Measurements from ENCODE around the gene SLAMF1. TPM values are rescaled to one million over a fixed set of nuclear protein-coding genes. Genes with fewer than 3 reads are reported as not detected.

Gene SLAMF1
- total and polyA plus RNA-seq, 2 donors (not counting 1 experiment from before 2014, with no cell fraction given): 20.7 to 42.3 TPM

DNA sequence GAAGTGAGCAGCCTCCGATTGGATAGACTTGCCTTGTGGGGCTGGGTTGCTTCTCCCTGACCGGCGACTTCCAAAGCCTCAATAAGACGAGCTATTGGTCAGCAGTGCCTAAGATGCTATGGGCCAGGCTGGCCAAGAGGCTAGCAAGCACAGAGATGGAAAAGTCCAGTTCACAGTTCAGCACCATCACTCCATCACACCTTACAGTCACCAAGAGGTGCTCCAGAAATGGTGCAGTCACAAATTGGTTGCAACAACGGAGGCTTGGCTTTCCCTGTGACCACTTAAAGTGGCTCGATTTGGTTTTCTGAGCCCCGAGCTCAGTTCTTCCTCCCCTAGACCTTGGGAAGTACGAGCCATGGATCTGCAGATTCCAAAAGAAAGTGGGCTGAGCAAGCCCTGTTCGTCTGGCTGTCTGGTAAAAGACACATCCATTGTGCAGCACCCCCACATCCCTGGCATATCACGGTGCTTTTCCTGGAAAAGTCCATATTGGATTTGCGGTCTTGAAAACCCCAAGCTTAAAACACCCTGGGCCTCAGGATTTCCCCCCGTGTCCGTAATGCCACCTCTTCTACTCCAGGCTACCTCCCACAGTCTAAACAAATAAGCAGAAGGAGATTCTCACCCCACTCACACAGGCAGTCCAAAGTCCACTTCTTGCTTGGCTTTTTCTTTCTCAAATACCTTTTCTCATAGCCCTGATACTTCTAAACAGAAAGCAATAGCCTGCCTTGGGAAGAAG lies 1.3 kb downstream of the SLAMF1 start:
- Mint-ChIP-seq H3K4me3 (peak overlapping the region; percentile 93), H3K27me3 (no peaks in the 10 kb centered on the region), H3K27ac (peak overlapping the region; percentile 91), H3K9me3 (ENCODE audit: insufficient read depth) (peaks cover 4% of the 10 kb centered on the region), H3K4me1 (peaks cover 88% of the 10 kb centered on the region)
- H4K20me1 ChIP-seq (ENCODE audit: control insufficient read depth, insufficient read depth, low read length, poor library complexity, severe bottlenecking): no peaks in the 10 kb centered on the region
- H3K9me3 ChIP-seq (ENCODE audit: control extremely low read depth in 1 of 3, control insufficient read depth in 2 of 3, insufficient read depth in 1 of 3, low read length in 2 of 3): no peaks in the 10 kb centered on the region
- peak overlapping the region; percentile 56 to 86 (median 78) for H3K4me3 ChIP-seq (ENCODE audit: control extremely low read depth in 1 of 5, extremely low read depth in 1 of 5, insufficient read depth in 1 of 5, low read depth in 2 of 5, low read length in 4 of 5)
- TF ChIP-seq, protein P1, sequence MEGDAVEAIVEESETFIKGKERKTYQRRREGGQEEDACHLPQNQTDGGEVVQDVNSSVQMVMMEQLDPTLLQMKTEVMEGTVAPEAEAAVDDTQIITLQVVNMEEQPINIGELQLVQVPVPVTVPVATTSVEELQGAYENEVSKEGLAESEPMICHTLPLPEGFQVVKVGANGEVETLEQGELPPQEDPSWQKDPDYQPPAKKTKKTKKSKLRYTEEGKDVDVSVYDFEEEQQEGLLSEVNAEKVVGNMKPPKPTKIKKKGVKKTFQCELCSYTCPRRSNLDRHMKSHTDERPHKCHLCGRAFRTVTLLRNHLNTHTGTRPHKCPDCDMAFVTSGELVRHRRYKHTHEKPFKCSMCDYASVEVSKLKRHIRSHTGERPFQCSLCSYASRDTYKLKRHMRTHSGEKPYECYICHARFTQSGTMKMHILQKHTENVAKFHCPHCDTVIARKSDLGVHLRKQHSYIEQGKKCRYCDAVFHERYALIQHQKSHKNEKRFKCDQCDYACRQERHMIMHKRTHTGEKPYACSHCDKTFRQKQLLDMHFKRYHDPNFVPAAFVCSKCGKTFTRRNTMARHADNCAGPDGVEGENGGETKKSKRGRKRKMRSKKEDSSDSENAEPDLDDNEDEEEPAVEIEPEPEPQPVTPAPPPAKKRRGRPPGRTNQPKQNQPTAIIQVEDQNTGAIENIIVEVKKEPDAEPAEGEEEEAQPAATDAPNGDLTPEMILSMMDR (IDR thresholded peaks at IDR 0.05): no peak
- H3K4me2 ChIP-seq (replicated peaks; ENCODE audit: low read depth, low read length, poor library complexity, severe bottlenecking): peak overlapping the region; percentile 79
- peak overlapping the region; percentile 76 for H3K9ac ChIP-seq (ENCODE audit: low read length)
- H3K4me1 ChIP-seq (ENCODE audit: control insufficient read depth in 2 of 2, insufficient read depth in 2 of 2, low read length in 2 of 2): peaks cover 71 to 85% of the 10 kb centered on the region in 2 donors
- WGBS (ENCODE audit: insufficient coverage): 70% methylated on average over 13 of the region's 13 CpGs
- H3K27me3 ChIP-seq (replicated peaks in 1 of 4; ENCODE audit: control extremely low read depth in 1 of 4, control insufficient read depth in 3 of 4, insufficient read depth in 4 of 4, low read length in 3 of 4): no peaks in the 10 kb centered on the region
- peak overlapping the region; percentile 73 to 93 for H3K27ac ChIP-seq (ENCODE audit: low read length in 2 of 2)
- intact Hi-C loops (cut with micrococcal nuclease): loop anchor here (2.0 kb wide), 2 partner anchors 29 to 65 kb away; partner anchors contain the start of gene CD48
- no peak for DNase-seq
- peak overlapping the region; percentile 59 for H2AFZ ChIP-seq (ENCODE audit: insufficient read depth, low read depth, low read length, poor library complexity, severe bottlenecking)
- POLR2A ChIA-PET: interaction anchor here (0.5 kb wide), 1 partner anchor 110 kb away, joined by 3 read pairs; no protein-coding TSS in a partner anchor
- H3K36me3 ChIP-seq (replicated peaks in 1 of 2; ENCODE audit: control extremely low read depth in 1 of 2, control insufficient read depth in 1 of 2, extremely low read depth in 1 of 2, insufficient read depth in 2 of 2, low read length in 1 of 2): peaks cover 0 to 11% of the 10 kb centered on the region in 2 experiments
- peaks cover 99% of the 10 kb centered on the region for H3K79me2 ChIP-seq (ENCODE audit: control insufficient read depth, insufficient read depth, low read length)
- ATAC-seq (ENCODE audit: low read depth): no peak
- CTCF ChIA-PET: interaction anchor here (1.0 to 3.3 kb wide), 8 partner anchors 13 to 216 kb away, joined by 3 to 35 read pairs (median 4); no protein-coding TSS in a partner anchor

DNA sequence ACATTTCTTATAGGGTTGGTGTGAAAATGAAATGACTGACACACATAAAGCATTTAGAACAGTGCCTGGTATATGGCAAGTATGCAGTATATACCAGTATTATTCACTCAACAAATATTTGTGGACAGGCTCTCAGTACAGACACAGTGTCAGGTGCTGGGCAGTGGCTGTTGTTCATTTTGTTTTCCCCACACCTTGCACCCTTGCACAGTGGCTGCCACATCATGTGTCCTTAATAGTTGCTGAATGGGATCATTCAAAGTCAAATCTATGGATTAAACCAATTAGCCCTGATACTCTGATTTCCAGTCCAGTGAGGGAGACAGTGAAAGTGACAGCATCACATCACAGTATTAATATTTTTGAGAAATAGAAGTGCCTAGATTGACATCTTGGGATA lies 2.4 kb downstream of the SLAMF1 start:
- H3K27me3 ChIP-seq (replicated peaks in 1 of 4; ENCODE audit: control extremely low read depth in 1 of 4, control insufficient read depth in 3 of 4, insufficient read depth in 4 of 4, low read length in 3 of 4): no peaks in the 10 kb centered on the region
- H3K4me1 ChIP-seq (ENCODE audit: control insufficient read depth in 2 of 2, insufficient read depth in 2 of 2, low read length in 2 of 2): peaks cover 77 to 88% of the 10 kb centered on the region in 2 donors
- no peaks in the 10 kb centered on the region for H4K20me1 ChIP-seq (ENCODE audit: control insufficient read depth, insufficient read depth, low read length, poor library complexity, severe bottlenecking)
- H3K4me3 ChIP-seq (ENCODE audit: control extremely low read depth in 1 of 5, extremely low read depth in 1 of 5, insufficient read depth in 1 of 5, low read depth in 2 of 5, low read length in 4 of 5): peak overlapping the region in 4 of 5 experiments; percentile 56 to 86 (median 74)
- ChIA-PET POLR2A (no interaction called here), CTCF (interaction anchor here (1.0 kb wide), 1 partner anchor 12 kb away, joined by 3 read pairs; no protein-coding TSS in a partner anchor)
- no peak for DNase-seq
- H3K79me2 ChIP-seq (ENCODE audit: control insufficient read depth, insufficient read depth, low read length): peaks cover 97% of the 10 kb centered on the region
- H3K36me3 ChIP-seq (replicated peaks in 1 of 2; ENCODE audit: control extremely low read depth in 1 of 2, control insufficient read depth in 1 of 2, extremely low read depth in 1 of 2, insufficient read depth in 2 of 2, low read length in 1 of 2): peaks cover 0 to 12% of the 10 kb centered on the region in 2 experiments
- H3K9me3 ChIP-seq (ENCODE audit: control extremely low read depth in 1 of 3, control insufficient read depth in 2 of 3, insufficient read depth in 1 of 3, low read length in 2 of 3): no peaks in the 10 kb centered on the region
- intact Hi-C loops (cut with micrococcal nuclease): no loop called here
- peaks cover 2% of the 10 kb centered on the region for H3K9me3 Mint-ChIP-seq (ENCODE audit: insufficient read depth)
- no peak overlapping the region for H2AFZ ChIP-seq (ENCODE audit: insufficient read depth, low read depth, low read length, poor library complexity, severe bottlenecking)
- H3K27ac ChIP-seq (ENCODE audit: low read length in 2 of 2): peak overlapping the region in 1 of 2 donors; percentile 93
- ATAC-seq (ENCODE audit: low read depth): no peak
- peaks cover 91% of the 10 kb centered on the region for H3K4me1 Mint-ChIP-seq
- peak overlapping the region; percentile 76 for H3K9ac ChIP-seq (ENCODE audit: low read length)
- H3K4me2 ChIP-seq (replicated peaks; ENCODE audit: low read depth, low read length, poor library complexity, severe bottlenecking): peak overlapping the region; percentile 79
- peak overlapping the region; percentile 93 for H3K4me3 Mint-ChIP-seq
- no peak for TF ChIP-seq EZH2 (IDR thresholded peaks at IDR 0.05; ENCODE audit: borderline replicate concordance, insufficient read depth, low read depth, low read length, poor library complexity, severe bottlenecking)
- TF ChIP-seq, protein P1 (IDR thresholded peaks at IDR 0.05): no peak
- H3K27me3 Mint-ChIP-seq: no peaks in the 10 kb centered on the region
- H3K27ac Mint-ChIP-seq: peak overlapping the region; percentile 91
